ENCODE measurements around the gene JADE2.
A peak's percentile ranks its signal among the peaks of the same experiment; 100 is the strongest.
"Not testable (repeated sequence)": the region's sequence is repeated elsewhere in the genome, so short reads cannot be mapped to it uniquely, and the experiment has no call there.

The JADE2 gene

GRCh38 chr5:134551901-134552300 lies 26.4 kb downstream of the JADE2 start:
- in situ Hi-C loops (cut with HindIII; ENCODE audit: low sequenced_read_pairs), result no loop called here
- DNase-seq (ENCODE audit: low read depth), result no peak
- TF ChIP-seq CTCF (IDR thresholded peaks at IDR 0.05; ENCODE audit: low read depth, low read length, missing control alignments), result no peak
- no peak overlapping the region for H3K4me3 ChIP-seq (ENCODE audit: low read depth, low read length)

- DNase-seq (ENCODE audit: low read depth), result peak; percentile 93
- no peak for TF ChIP-seq CTCF (IDR thresholded peaks at IDR 0.05; ENCODE audit: low read depth, low read length, missing control alignments)
- H3K4me3 ChIP-seq (ENCODE audit: low read depth, low read length), result no peak overlapping the region
- in situ Hi-C loops (cut with HindIII; ENCODE audit: low sequenced_read_pairs), result no loop called here
Observed at GRCh38 chr5:134552301-134552700, 26.8 kb downstream of the JADE2 start.

GRCh38 chr5:134552716-134553115 lies 27.2 kb downstream of the JADE2 start:
- DNase-seq (ENCODE audit: low read depth); in situ Hi-C loops (cut with HindIII; ENCODE audit: low sequenced_read_pairs); H3K4me3 ChIP-seq (ENCODE audit: low read depth, low read length): not testable (repeated sequence)

GRCh38 chr5:134553821-134554267 lies 28.4 kb downstream of the JADE2 start:
- in situ Hi-C loops (cut with HindIII; ENCODE audit: low sequenced_read_pairs), result no loop called here
- no peak overlapping the region for H3K4me3 ChIP-seq (ENCODE audit: low read depth, low read length)
- no peak for DNase-seq (ENCODE audit: low read depth)
- no peak for TF ChIP-seq CTCF (IDR thresholded peaks at IDR 0.05; ENCODE audit: low read depth, low read length, missing control alignments)

GRCh38 chr5:134554319-134555222 lies 29.1 kb downstream of the JADE2 start:
- no peak overlapping the region for H3K4me3 ChIP-seq (ENCODE audit: low read depth, low read length)
- DNase-seq (ENCODE audit: low read depth), result no peak
- no peak for TF ChIP-seq CTCF (IDR thresholded peaks at IDR 0.05; ENCODE audit: low read depth, low read length, missing control alignments)
- in situ Hi-C loops (cut with HindIII; ENCODE audit: low sequenced_read_pairs), result no loop called here

- H3K4me3 ChIP-seq (ENCODE audit: low read depth, low read length), result no peak overlapping the region
- DNase-seq (ENCODE audit: low read depth), result no peak
- no peak for TF ChIP-seq CTCF (IDR thresholded peaks at IDR 0.05; ENCODE audit: low read depth, low read length, missing control alignments)
- in situ Hi-C loops (cut with HindIII; ENCODE audit: low sequenced_read_pairs), result no loop called here
Observed at GRCh38 chr5:134555223-134555889, 29.9 kb downstream of the JADE2 start.

GRCh38 chr5:134555890-134556311 lies 30.4 kb downstream of the JADE2 start:
- in situ Hi-C loops (cut with HindIII; ENCODE audit: low sequenced_read_pairs), result no loop called here
- no peak overlapping the region for H3K4me3 ChIP-seq (ENCODE audit: low read depth, low read length)
- no peak for DNase-seq (ENCODE audit: low read depth)
- TF ChIP-seq CTCF (IDR thresholded peaks at IDR 0.05; ENCODE audit: low read depth, low read length, missing control alignments), result no peak

- DNase-seq (ENCODE audit: low read depth); in situ Hi-C loops (cut with HindIII; ENCODE audit: low sequenced_read_pairs); H3K4me3 ChIP-seq (ENCODE audit: low read depth, low read length): not testable (repeated sequence)
Observed at GRCh38 chr5:134556588-134556987, 31.1 kb downstream of the JADE2 start.

Data from astrocyte of the cerebellum (primary cell).